Spleen (tissue), 11 donors: Measurements from ENCODE around the gene GCHFR. TPM values are rescaled to one million over a fixed set of nuclear protein-coding genes. Genes with fewer than 3 reads are reported as not detected.
A peak's percentile ranks its signal among the peaks of the same experiment; 100 is the strongest.

ENCODE experiments used
- DNase-seq: peaks from one replicate; pipeline ENCODE4 v3.0.0-alpha.2; 2020
- H3K27ac ChIP-seq, 8 donors: fragments of 200-600 bp; sonication (generic) in 7 of 8; 1 replicate in 4 of 8; 2 replicates in 4 of 8; pipeline versions ENCODE4 v1.5.0 to v1.8.0; 2016 to 2021; ENCODE audit warnings: inconsistent platforms in 4 of 8, mild to moderate bottlenecking in 4 of 8, moderate library complexity in 1 of 8
- H3K27me3 ChIP-seq, 7 donors: fragments of 200-600 bp; sonication (generic) in 6 of 7; replicated peaks in 1 of 7; 1 replicate in 4 of 7; 2 replicates in 3 of 7; pipeline versions ENCODE4 v1.5.0 to v1.8.0; 2016 to 2021; ENCODE audit warnings: inconsistent platforms in 3 of 7, mild to moderate bottlenecking in 1 of 7
- H3K36me3 ChIP-seq, 6 donors: fragments of 200-600 bp; sonication (generic) in 5 of 6; 1 replicate in 4 of 6; 2 replicates in 2 of 6; pipeline versions ENCODE4 v1.5.0 to v1.8.0; 2016 to 2021; ENCODE audit warnings: inconsistent platforms in 2 of 6
- H3K4me1 ChIP-seq, 6 donors: fragments of 200-600 bp; sonication (generic) in 5 of 6; 1 replicate in 3 of 6; 2 replicates in 3 of 6; pipeline versions ENCODE4 v1.5.0 to v1.8.0; 2016 to 2021; ENCODE audit warnings: inconsistent platforms in 3 of 6
- H3K4me3 ChIP-seq, 8 donors: fragments of 200-600 bp; sonication (generic) in 7 of 8; 1 replicate in 4 of 8; 2 replicates in 4 of 8; pipeline versions ENCODE4 v1.5.0 to v1.8.0; 2016 to 2021; ENCODE audit warnings: inconsistent platforms in 4 of 8, mild to moderate bottlenecking in 4 of 8, moderate library complexity in 2 of 8
- H3K9me3 ChIP-seq, 8 donors: fragments of 200-600 bp; sonication (generic) in 7 of 8; 1 replicate in 4 of 8; 2 replicates in 4 of 8; pipeline versions ENCODE4 v1.5.0 to v1.8.0; 2016 to 2021; ENCODE audit warnings: inconsistent platforms in 4 of 8
- CTCF ChIP-seq, 11 experiments: fragments of 200-600 bp in 7 of 11; fragments of 450-650 bp in 4 of 11; sonication (generic) in 4 of 11; IDR thresholded peaks in 8 of 11; conservative IDR thresholded peaks in 3 of 11; 1 replicate in 7 of 11; 2 replicates in 4 of 11; pipeline versions ENCODE4 v1.4.0 to v1.8.0; 2016 to 2021; ENCODE audit warnings: antibody characterized with exemption in 11 of 11, inconsistent platforms in 4 of 11, mild to moderate bottlenecking in 1 of 11
- POLR2A ChIP-seq, 3 donors: fragments of 450-650 bp; IDR thresholded peaks; one replicate each; pipeline ENCODE4 v1.5.1; 2017; ENCODE audit warnings: antibody characterized with exemption in 3 of 3, mild to moderate bottlenecking in 1 of 3
- POLR2AphosphoS5 ChIP-seq, 3 donors: sonication (generic); formaldehyde crosslinking; IDR thresholded peaks; one replicate each; pipeline ENCODE4 v1.5.1; 2017; ENCODE audit warnings: antibody characterized with exemption in 3 of 3
- whole genome bisulfite sequencing, 5 donors: extraction: QIAGEN DNeasy Blood & Tissue Kit in 3 of 5; methylation state at CpG; one replicate each; pipeline versions ENCODE4 v1.1.5 to v1.1.7; 2013 to 2018; 5-methylcytosine and 5-hydroxymethylcytosine counted together
- intact Hi-C: fragments of 100-400 bp; cut with DNase I; formaldehyde crosslinking; loops from one replicate; pipeline ENCODE4 v1.15.0; 2023; ENCODE audit warnings: low total_unique reads
- polyA plus RNA-seq, 3 donors: library from polyadenylated mRNA; stranded (reverse); fragments of 200-250 nt; gene quantifications; one replicate each; pipeline ENCODE4 v1.2.1, GENCODE V29; 2013
- total RNA-seq, 7 donors: library from RNA; depleted of rRNA in 3 of 7; stranded (reverse); fragments of >200 nt in 3 of 7; fragmentation: NEBNext Ultra II Directional in 4 of 7; extraction: Animal tissue kit (Norgen Biotek cat#: 25700) in 4 of 7; gene quantifications; one replicate each; pipeline versions ENCODE4 v1.1.0 to v1.2.1, GENCODE V29; 2016 to 2021
- donor health status: healthy with polysubstance abuse.
- donor health status: DM: no; HTN: no; CAD: no; lungs with moderate emphysema.
- donor health status: DM: no; HTN: no; CAD: no.
- donor health status: Bipolar disorder and iron deficiency.
- donor health status: healthy.
- donor health status: DM: no; HTN: no; CAD: no.
- donor health status: DM: yes; HTN: yes; CAD: no.

Gene GCHFR
- total and polyA plus RNA-seq, 10 donors, result 6.1 to 38.0 (median 16.0) TPM

- H3K4me1 ChIP-seq, result peaks cover 15 to 67% (median 48%) of the 10 kb centered on the region in 6 donors
- peak within 1 kb of the TSS; percentile 17 to 79 (median 62) for H3K27ac ChIP-seq
- 20 to 38% (median 33%) methylated on average over 22 to 28 of the region's 28 CpGs for WGBS, 5 donors
- peak; percentile 88 for DNase-seq
- H3K4me3 ChIP-seq, result peak within 1 kb of the TSS in 3 of 8 donors; percentile 6 to 46 (median 16)
- intact Hi-C loops, result no loop called here
- no peaks in the 10 kb centered on the region for H3K9me3 ChIP-seq
- H3K36me3 ChIP-seq, result peaks cover 0 to 76% (median 35%) of the 10 kb centered on the region in 6 donors
- no peaks in the 10 kb centered on the region for H3K27me3 ChIP-seq
- TF ChIP-seq POLR2AphosphoS5 (IDR thresholded peaks at IDR 0.05) (peak; percentile 66 to 84 (median 71)), POLR2A (IDR thresholded peaks at IDR 0.05) (no peak)
These were observed 5.6 kb downstream of the GCHFR start, which contains the start of gene C15orf62 for GRCh38 chr15:40769274-40770146. Gene C15orf62, plus strand, starts transcription at chr15:40769980. Its CDS starts 516 bp downstream, at chr15:40770496.

GRCh38 chr15:40770147-40770721 lies 6.4 kb downstream of the GCHFR start:
- H3K9me3 ChIP-seq, result no peaks in the 10 kb centered on the region
- H3K27ac ChIP-seq, result peak overlapping the region in 6 of 8 donors; percentile 54 to 79 (median 66)
- TF ChIP-seq CTCF (IDR thresholded peaks at IDR 0.05 in 8 of 11, conservative IDR thresholded peaks at IDR 0.05 in 3 of 11) (no peak), POLR2A (IDR thresholded peaks at IDR 0.05) (no peak), POLR2AphosphoS5 (IDR thresholded peaks at IDR 0.05) (no peak)
- peak; percentile 78 for DNase-seq
- intact Hi-C loops, result no loop called here
- peak overlapping the region in 1 of 8 donors; percentile 46 for H3K4me3 ChIP-seq
- H3K36me3 ChIP-seq, result peaks cover 0 to 84% (median 42%) of the 10 kb centered on the region in 6 donors
- 45 to 73% (median 65%) methylated on average over 8 to 17 of the region's 17 CpGs for WGBS, 5 donors
- H3K27me3 ChIP-seq, result no peaks in the 10 kb centered on the region
- H3K4me1 ChIP-seq, result peaks cover 9 to 60% (median 40%) of the 10 kb centered on the region in 6 donors

GRCh38 chr15:40771242-40771641 lies 7.4 kb downstream of the GCHFR start:
- Histone ChIP-seq H3K27me3 (no peaks in the 10 kb centered on the region), H3K27ac (no peak overlapping the region), H3K4me3 (no peak overlapping the region), H3K36me3 (peaks cover 0 to 94% (median 52%) of the 10 kb centered on the region in 6 donors), H3K4me1 (peaks cover 9 to 51% (median 32%) of the 10 kb centered on the region in 6 donors), H3K9me3 (no peaks in the 10 kb centered on the region)
- no peak for DNase-seq
- TF ChIP-seq CTCF (IDR thresholded peaks at IDR 0.05 in 8 of 11, conservative IDR thresholded peaks at IDR 0.05 in 3 of 11) (no peak), POLR2A (IDR thresholded peaks at IDR 0.05) (no peak), POLR2AphosphoS5 (IDR thresholded peaks at IDR 0.05) (no peak)
- WGBS, 5 donors, result 87 to 96% (median 94%) methylated on average over 5 of the region's 5 CpGs
- intact Hi-C loops, result no loop called here

- DNase-seq, result no peak
- 88 to 97% (median 92%) methylated on average over 9 to 13 of the region's 13 CpGs for WGBS, 5 donors
These were observed 8.1 kb downstream of the GCHFR start for GRCh38 chr15:40772014-40772413.

More at GRCh38 chr15:40772014-40772413, 8.1 kb downstream of the GCHFR start:
- Histone ChIP-seq H3K36me3 (peaks cover 0 to 94% (median 60%) of the 10 kb centered on the region in 6 donors), H3K27me3 (no peaks in the 10 kb centered on the region), H3K27ac (no peak overlapping the region), H3K4me1 (peaks cover 9 to 51% (median 33%) of the 10 kb centered on the region in 6 donors), H3K4me3 (no peak overlapping the region), H3K9me3 (no peaks in the 10 kb centered on the region)
- TF ChIP-seq POLR2A (IDR thresholded peaks at IDR 0.05) (no peak), CTCF (IDR thresholded peaks at IDR 0.05 in 8 of 11, conservative IDR thresholded peaks at IDR 0.05 in 3 of 11) (no peak), POLR2AphosphoS5 (IDR thresholded peaks at IDR 0.05) (no peak)
- intact Hi-C loops, result no loop called here
